WTC11 (cell line): Measurements from ENCODE around the gene STH.

Source experiments
- FOXK1 ChIP-seq: sonication (generic); formaldehyde crosslinking; IDR thresholded peaks from 2 replicates; pipeline ENCODE4 v1.8.0; 2022; ENCODE audit warnings: mild to moderate bottlenecking, moderate library complexity, missing genetic modification reagents
- GABPB1 ChIP-seq: sonication (generic); formaldehyde crosslinking; IDR thresholded peaks from 2 replicates; pipeline ENCODE4 v1.8.1; 2023; ENCODE audit warnings: mild to moderate bottlenecking, missing genetic modification reagents
- IRF2 ChIP-seq: sonication (generic); formaldehyde crosslinking; IDR thresholded peaks from 2 replicates; pipeline ENCODE4 v1.8.0; 2022; ENCODE audit warnings: low read depth, missing genetic modification reagents, borderline replicate concordance
- NFE2L1 ChIP-seq: sonication (generic); formaldehyde crosslinking; IDR thresholded peaks from 2 replicates; pipeline ENCODE4 v1.8.1; 2023; ENCODE audit warnings: missing genetic modification reagents
- SP1 ChIP-seq: sonication (generic); formaldehyde crosslinking; conservative IDR thresholded peaks from 2 replicates; pipeline ENCODE4 v1.8.1; 2022; ENCODE audit warnings: missing genetic modification reagents
- ZBTB21 ChIP-seq: sonication (generic); formaldehyde crosslinking; IDR thresholded peaks from 2 replicates; pipeline ENCODE4 v1.8.1; 2023; ENCODE audit warnings: mild to moderate bottlenecking, missing genetic modification reagents, borderline replicate concordance
- ZNF121 ChIP-seq: sonication (generic); formaldehyde crosslinking; IDR thresholded peaks from 2 replicates; pipeline ENCODE4 v1.8.0; 2023; ENCODE audit warnings: missing genetic modification reagents
- TF ChIP-seq, protein P1 (sequence below): fragments of 200-600 bp; IDR thresholded peaks from 2 replicates; pipeline ENCODE4 v1.8.0; 2022; ENCODE audit warnings: antibody characterized with exemption
- TF ChIP-seq, protein P2 (sequence below): sonication (generic); formaldehyde crosslinking; IDR thresholded peaks from 2 replicates; pipeline ENCODE4 v1.8.1; 2023; ENCODE audit warnings: mild to moderate bottlenecking, missing genetic modification reagents
- TF ChIP-seq, protein P3 (sequence below): sonication (generic); formaldehyde crosslinking; IDR thresholded peaks from 2 replicates; pipeline ENCODE4 v1.8.0; 2022; ENCODE audit warnings: missing genetic modification reagents
- TF ChIP-seq, protein P4 (sequence below): sonication (generic); formaldehyde crosslinking; IDR thresholded peaks from 2 replicates; pipeline ENCODE4 v1.8.0; 2022; ENCODE audit warnings: mild to moderate bottlenecking, missing genetic modification reagents
- TF ChIP-seq, protein P5 (sequence below): sonication (generic); formaldehyde crosslinking; IDR thresholded peaks from 2 replicates; pipeline ENCODE4 v1.8.1; 2023; ENCODE audit warnings: mild to moderate bottlenecking, missing genetic modification reagents, borderline replicate concordance
- TF ChIP-seq, protein P6 (sequence below): sonication (generic); formaldehyde crosslinking; IDR thresholded peaks from 2 replicates; pipeline ENCODE4 v1.8.0; 2023; ENCODE audit warnings: mild to moderate bottlenecking, missing genetic modification reagents
- TF ChIP-seq, protein P7 (sequence below): sonication (generic); formaldehyde crosslinking; IDR thresholded peaks from 2 replicates; pipeline ENCODE4 v1.8.0; 2022; ENCODE audit warnings: mild to moderate bottlenecking, missing genetic modification reagents

DNA sequence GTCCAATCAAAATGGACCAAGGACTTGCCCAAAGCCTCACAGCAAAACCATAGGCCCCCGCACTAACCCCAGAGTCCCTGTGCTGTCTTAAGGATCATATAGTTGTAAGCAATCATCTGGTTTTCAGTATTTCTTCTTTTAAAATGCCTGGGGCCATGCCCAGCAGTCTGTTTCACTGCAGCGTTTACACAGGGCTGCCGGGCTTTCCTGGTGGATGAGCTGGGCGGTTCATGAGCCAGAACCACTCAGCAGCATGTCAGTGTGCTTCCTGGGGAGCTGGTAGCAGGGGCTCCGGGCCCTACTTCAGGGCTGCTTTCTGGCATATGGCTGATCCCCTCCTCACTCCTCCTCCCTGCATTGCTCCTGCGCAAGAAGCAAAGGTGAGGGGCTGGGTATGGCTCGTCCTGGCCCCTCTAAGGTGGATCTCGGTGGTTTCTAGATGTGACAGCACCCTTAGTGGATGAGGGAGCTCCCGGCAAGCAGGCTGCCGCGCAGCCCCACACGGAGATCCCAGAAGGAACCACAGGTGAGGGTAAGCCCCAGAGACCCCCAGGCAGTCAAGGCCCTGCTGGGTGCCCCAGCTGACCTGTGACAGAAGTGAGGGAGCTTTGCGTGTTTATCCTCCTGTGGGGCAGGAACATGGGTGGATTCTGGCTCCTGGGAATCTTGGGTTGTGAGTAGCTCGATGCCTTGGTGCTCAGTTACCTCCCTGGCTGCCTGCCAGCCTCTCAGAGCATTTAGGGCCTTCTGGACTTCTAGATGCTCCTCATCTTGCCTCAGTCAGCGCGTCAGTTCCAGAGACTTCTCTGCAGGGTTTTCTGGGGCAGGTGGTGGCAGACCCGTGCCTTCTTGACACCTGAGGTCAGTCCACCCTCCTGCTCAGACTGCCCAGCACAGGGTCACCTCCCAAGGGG lies 24.8 kb upstream of the STH start:
- TF ChIP-seq, protein P1, sequence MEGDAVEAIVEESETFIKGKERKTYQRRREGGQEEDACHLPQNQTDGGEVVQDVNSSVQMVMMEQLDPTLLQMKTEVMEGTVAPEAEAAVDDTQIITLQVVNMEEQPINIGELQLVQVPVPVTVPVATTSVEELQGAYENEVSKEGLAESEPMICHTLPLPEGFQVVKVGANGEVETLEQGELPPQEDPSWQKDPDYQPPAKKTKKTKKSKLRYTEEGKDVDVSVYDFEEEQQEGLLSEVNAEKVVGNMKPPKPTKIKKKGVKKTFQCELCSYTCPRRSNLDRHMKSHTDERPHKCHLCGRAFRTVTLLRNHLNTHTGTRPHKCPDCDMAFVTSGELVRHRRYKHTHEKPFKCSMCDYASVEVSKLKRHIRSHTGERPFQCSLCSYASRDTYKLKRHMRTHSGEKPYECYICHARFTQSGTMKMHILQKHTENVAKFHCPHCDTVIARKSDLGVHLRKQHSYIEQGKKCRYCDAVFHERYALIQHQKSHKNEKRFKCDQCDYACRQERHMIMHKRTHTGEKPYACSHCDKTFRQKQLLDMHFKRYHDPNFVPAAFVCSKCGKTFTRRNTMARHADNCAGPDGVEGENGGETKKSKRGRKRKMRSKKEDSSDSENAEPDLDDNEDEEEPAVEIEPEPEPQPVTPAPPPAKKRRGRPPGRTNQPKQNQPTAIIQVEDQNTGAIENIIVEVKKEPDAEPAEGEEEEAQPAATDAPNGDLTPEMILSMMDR: no peak
- TF ChIP-seq SP1 (CRISPR knock-in tag): no peak
- no peak for TF ChIP-seq FOXK1 (CRISPR knock-in tag)
- TF ChIP-seq ZNF121 (CRISPR knock-in tag): no peak
- TF ChIP-seq, protein P2, sequence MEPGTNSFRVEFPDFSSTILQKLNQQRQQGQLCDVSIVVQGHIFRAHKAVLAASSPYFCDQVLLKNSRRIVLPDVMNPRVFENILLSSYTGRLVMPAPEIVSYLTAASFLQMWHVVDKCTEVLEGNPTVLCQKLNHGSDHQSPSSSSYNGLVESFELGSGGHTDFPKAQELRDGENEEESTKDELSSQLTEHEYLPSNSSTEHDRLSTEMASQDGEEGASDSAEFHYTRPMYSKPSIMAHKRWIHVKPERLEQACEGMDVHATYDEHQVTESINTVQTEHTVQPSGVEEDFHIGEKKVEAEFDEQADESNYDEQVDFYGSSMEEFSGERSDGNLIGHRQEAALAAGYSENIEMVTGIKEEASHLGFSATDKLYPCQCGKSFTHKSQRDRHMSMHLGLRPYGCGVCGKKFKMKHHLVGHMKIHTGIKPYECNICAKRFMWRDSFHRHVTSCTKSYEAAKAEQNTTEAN (CRISPR knock-in tag): no peak
- no peak for TF ChIP-seq GABPB1
- TF ChIP-seq, protein P3, sequence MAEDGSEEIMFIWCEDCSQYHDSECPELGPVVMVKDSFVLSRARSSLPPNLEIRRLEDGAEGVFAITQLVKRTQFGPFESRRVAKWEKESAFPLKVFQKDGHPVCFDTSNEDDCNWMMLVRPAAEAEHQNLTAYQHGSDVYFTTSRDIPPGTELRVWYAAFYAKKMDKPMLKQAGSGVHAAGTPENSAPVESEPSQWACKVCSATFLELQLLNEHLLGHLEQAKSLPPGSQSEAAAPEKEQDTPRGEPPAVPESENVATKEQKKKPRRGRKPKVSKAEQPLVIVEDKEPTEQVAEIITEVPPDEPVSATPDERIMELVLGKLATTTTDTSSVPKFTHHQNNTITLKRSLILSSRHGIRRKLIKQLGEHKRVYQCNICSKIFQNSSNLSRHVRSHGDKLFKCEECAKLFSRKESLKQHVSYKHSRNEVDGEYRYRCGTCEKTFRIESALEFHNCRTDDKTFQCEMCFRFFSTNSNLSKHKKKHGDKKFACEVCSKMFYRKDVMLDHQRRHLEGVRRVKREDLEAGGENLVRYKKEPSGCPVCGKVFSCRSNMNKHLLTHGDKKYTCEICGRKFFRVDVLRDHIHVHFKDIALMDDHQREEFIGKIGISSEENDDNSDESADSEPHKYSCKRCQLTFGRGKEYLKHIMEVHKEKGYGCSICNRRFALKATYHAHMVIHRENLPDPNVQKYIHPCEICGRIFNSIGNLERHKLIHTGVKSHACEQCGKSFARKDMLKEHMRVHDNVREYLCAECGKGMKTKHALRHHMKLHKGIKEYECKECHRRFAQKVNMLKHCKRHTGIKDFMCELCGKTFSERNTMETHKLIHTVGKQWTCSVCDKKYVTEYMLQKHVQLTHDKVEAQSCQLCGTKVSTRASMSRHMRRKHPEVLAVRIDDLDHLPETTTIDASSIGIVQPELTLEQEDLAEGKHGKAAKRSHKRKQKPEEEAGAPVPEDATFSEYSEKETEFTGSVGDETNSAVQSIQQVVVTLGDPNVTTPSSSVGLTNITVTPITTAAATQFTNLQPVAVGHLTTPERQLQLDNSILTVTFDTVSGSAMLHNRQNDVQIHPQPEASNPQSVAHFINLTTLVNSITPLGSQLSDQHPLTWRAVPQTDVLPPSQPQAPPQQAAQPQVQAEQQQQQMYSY (CRISPR knock-in tag): no peak
- TF ChIP-seq, protein P4, sequence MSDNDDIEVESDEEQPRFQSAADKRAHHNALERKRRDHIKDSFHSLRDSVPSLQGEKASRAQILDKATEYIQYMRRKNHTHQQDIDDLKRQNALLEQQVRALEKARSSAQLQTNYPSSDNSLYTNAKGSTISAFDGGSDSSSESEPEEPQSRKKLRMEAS (CRISPR knock-in tag): no peak
- TF ChIP-seq ZBTB21: no peak
- TF ChIP-seq, protein P5, sequence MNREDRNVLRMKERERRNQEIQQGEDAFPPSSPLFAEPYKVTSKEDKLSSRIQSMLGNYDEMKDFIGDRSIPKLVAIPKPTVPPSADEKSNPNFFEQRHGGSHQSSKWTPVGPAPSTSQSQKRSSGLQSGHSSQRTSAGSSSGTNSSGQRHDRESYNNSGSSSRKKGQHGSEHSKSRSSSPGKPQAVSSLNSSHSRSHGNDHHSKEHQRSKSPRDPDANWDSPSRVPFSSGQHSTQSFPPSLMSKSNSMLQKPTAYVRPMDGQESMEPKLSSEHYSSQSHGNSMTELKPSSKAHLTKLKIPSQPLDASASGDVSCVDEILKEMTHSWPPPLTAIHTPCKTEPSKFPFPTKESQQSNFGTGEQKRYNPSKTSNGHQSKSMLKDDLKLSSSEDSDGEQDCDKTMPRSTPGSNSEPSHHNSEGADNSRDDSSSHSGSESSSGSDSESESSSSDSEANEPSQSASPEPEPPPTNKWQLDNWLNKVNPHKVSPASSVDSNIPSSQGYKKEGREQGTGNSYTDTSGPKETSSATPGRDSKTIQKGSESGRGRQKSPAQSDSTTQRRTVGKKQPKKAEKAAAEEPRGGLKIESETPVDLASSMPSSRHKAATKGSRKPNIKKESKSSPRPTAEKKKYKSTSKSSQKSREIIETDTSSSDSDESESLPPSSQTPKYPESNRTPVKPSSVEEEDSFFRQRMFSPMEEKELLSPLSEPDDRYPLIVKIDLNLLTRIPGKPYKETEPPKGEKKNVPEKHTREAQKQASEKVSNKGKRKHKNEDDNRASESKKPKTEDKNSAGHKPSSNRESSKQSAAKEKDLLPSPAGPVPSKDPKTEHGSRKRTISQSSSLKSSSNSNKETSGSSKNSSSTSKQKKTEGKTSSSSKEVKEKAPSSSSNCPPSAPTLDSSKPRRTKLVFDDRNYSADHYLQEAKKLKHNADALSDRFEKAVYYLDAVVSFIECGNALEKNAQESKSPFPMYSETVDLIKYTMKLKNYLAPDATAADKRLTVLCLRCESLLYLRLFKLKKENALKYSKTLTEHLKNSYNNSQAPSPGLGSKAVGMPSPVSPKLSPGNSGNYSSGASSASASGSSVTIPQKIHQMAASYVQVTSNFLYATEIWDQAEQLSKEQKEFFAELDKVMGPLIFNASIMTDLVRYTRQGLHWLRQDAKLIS (CRISPR knock-in tag): no peak
- no peak for TF ChIP-seq IRF2 (CRISPR knock-in tag)
- TF ChIP-seq, protein P6, sequence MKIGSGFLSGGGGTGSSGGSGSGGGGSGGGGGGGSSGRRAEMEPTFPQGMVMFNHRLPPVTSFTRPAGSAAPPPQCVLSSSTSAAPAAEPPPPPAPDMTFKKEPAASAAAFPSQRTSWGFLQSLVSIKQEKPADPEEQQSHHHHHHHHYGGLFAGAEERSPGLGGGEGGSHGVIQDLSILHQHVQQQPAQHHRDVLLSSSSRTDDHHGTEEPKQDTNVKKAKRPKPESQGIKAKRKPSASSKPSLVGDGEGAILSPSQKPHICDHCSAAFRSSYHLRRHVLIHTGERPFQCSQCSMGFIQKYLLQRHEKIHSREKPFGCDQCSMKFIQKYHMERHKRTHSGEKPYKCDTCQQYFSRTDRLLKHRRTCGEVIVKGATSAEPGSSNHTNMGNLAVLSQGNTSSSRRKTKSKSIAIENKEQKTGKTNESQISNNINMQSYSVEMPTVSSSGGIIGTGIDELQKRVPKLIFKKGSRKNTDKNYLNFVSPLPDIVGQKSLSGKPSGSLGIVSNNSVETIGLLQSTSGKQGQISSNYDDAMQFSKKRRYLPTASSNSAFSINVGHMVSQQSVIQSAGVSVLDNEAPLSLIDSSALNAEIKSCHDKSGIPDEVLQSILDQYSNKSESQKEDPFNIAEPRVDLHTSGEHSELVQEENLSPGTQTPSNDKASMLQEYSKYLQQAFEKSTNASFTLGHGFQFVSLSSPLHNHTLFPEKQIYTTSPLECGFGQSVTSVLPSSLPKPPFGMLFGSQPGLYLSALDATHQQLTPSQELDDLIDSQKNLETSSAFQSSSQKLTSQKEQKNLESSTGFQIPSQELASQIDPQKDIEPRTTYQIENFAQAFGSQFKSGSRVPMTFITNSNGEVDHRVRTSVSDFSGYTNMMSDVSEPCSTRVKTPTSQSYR (CRISPR knock-in tag): no peak
- TF ChIP-seq, protein P7, sequence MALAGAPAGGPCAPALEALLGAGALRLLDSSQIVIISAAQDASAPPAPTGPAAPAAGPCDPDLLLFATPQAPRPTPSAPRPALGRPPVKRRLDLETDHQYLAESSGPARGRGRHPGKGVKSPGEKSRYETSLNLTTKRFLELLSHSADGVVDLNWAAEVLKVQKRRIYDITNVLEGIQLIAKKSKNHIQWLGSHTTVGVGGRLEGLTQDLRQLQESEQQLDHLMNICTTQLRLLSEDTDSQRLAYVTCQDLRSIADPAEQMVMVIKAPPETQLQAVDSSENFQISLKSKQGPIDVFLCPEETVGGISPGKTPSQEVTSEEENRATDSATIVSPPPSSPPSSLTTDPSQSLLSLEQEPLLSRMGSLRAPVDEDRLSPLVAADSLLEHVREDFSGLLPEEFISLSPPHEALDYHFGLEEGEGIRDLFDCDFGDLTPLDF: no peak
- no peak for TF ChIP-seq NFE2L1 (CRISPR knock-in tag)
